Epithelial cell of proximal tubule (primary cell): ENCODE data around the gene PDE4D. TPM values are rescaled to one million over a fixed set of nuclear protein-coding genes. Genes with fewer than 3 reads are reported as not detected.

ENCODE experiments used
- DNase-seq: peaks from one replicate; pipeline ENCODE4 v3.0.0-alpha.2; 2011; ENCODE audit warnings: low read depth
- H3K4me3 ChIP-seq: 2 replicates; pipeline ENCODE4 v1.5.1; 2011; ENCODE audit warnings: low read depth, mild to moderate bottlenecking, low read length
- total RNA-seq: library from RNA; depleted of rRNA; stranded (reverse); fragments of >200 nt; gene quantifications from 2 replicates; pipeline ENCODE4 v1.2.3, GENCODE V29; 2015
- TF ChIP-seq, protein P1 (sequence below): conservative IDR thresholded peaks from 2 replicates; pipeline ENCODE4 v1.5.1; 2012; ENCODE audit warnings: low read depth, mild to moderate bottlenecking, low read length

PDE4D gene
- total RNA-seq, 1 donor from 2014 or later = 18.4 TPM

- DNase-seq = no peak
- TF ChIP-seq, protein P1, sequence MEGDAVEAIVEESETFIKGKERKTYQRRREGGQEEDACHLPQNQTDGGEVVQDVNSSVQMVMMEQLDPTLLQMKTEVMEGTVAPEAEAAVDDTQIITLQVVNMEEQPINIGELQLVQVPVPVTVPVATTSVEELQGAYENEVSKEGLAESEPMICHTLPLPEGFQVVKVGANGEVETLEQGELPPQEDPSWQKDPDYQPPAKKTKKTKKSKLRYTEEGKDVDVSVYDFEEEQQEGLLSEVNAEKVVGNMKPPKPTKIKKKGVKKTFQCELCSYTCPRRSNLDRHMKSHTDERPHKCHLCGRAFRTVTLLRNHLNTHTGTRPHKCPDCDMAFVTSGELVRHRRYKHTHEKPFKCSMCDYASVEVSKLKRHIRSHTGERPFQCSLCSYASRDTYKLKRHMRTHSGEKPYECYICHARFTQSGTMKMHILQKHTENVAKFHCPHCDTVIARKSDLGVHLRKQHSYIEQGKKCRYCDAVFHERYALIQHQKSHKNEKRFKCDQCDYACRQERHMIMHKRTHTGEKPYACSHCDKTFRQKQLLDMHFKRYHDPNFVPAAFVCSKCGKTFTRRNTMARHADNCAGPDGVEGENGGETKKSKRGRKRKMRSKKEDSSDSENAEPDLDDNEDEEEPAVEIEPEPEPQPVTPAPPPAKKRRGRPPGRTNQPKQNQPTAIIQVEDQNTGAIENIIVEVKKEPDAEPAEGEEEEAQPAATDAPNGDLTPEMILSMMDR = no peak
- H3K4me3 ChIP-seq = no peak overlapping the region
These were observed 633.3 kb downstream of the PDE4D start for GRCh38 chr5:59260200-59260599.

- TF ChIP-seq, protein P1 = no peak
- no peak overlapping the region for H3K4me3 ChIP-seq
- no peak for DNase-seq
These were observed 634.3 kb downstream of the PDE4D start for GRCh38 chr5:59259237-59259636.

DNA sequence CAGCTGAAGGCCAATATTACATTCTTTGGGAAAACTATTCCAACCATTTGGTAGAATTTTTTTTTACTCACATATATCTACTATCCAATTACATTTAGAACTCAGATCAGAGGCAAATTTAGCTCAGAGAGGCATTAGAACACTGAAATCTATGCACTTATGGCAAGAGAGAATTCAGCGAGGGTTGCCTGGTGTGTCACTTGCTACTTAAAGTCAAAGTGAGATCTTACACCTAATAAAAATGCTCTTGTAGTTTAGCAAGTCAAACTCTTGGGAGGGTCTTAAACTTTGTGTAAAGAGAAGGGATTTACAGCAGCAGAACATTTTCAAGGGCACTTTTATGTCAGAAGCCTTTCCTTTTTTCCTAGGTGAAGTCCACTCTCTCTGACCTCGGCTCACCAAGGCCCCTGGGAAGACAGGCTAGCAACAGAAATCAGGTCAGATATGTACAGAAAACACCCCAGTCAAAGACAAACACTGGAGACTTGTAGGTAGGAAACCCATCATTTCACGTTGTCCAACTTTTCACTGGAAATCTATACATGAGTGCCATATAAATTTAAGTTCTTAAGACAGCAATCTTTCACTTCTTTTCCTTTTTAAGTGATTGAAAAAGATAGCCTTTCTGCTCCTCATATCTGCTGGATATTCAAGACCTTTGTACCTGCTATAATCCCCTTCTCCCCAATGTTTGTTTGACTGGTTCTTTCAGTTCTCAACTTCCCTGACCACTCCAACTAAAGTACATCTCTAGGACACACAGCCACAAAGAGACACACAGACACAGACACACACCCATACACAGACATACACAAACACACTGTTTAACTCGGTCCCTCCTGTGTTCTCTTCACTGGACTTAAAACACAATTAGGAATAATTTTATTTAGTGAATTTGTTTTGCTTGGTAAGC is 635.8 kb downstream of the PDE4D start:
- DNase-seq = no peak
- TF ChIP-seq, protein P1 = no peak
- H3K4me3 ChIP-seq = no peak overlapping the region

DNA sequence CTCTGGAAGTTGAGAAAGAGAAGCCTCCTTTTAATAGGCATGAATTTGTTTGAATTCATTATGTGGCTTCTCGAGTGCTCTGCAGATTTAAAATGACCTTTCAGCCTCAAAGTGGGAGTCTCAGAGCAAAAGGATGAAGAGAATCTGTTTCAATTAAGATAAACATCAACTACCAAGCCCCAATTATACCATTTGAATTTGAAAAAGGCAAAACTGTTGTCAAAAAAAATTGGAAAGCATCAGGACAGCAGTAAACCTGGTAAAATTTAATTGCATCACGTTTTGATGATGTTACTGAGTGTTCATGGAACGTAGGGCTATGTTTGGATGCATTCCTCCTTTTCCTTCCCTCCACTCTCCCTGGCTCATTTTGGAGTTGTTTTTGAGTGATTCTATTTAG is 637.2 kb downstream of the PDE4D start:
- TF ChIP-seq, protein P1 = no peak
- no peak for DNase-seq
- H3K4me3 ChIP-seq = no peak overlapping the region

DNA sequence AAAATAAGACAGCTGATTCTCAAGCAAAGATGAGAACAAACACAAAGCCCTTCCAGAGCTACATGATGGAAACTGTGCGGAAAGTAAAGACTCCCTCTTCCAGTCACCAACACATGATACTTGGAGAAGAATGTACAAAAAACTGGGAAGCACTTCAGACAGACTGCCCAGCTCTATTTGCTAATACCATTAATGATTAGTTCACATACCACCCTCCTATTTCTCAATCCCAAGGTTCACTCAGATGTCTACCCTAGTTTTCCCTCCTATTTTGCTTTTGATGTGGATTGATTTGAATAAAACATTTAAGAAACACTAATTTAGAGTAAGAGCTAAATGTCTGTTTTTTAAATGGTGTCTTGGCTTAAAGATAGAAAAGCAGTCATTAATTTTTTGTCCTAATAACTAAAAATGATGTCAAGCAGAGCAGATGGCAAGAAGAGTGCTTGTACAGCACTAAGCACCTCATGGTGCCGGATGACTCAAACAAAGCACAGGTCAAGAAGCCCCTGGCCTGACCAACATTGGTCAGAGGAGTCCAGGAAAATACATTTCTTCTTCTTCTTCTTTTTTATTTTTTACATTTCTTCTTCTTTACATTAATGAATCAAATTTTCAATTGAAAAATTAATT is 639.4 kb downstream of the PDE4D start:
- no peak for DNase-seq
- TF ChIP-seq, protein P1 = no peak
- no peak overlapping the region for H3K4me3 ChIP-seq

DNA sequence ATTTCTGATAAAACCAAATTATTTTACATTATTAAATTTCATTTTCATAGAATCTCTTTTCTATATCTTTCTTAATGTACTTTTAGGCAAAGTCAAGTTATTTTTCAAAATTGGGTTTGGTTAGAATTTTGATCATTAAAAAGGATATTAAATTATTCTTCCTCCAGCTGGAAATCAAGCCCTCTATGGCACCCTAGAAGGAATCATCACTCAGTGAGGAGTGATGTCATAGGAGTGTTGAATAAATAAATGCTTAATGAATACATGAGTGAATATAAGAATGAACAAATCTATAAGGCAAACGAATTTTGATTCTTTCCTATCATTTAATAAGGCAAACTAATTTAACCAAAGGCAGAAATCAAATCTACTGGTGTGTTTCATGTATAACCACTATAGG is 639.9 kb downstream of the PDE4D start:
- no peak for DNase-seq
- TF ChIP-seq, protein P1 = no peak
- no peak overlapping the region for H3K4me3 ChIP-seq
